Measurements from ENCODE around the gene LRP10. TPM values are rescaled to one million over a fixed set of nuclear protein-coding genes. Genes with fewer than 3 reads are reported as not detected.

LRP10 gene
- total RNA-seq, 3 donors from 2014 or later (not counting 1 experiment from before 2014, with no cell fraction given) = 97.8 to 118 (median 102) TPM

- no peak overlapping the region for H3K4me3 Mint-ChIP-seq
- TF ChIP-seq CTCF (IDR thresholded peaks at IDR 0.05) = no peak
- H3K4me1 Mint-ChIP-seq = peaks cover 7 to 18% of the 10 kb centered on the region in 2 donors
- Histone ChIP-seq H3K4me3 (ENCODE audit: low read length) (no peak overlapping the region), H3K27me3 (ENCODE audit: control insufficient read depth, insufficient read depth, low read length) (peaks cover 20% of the 10 kb centered on the region), H3K27ac (ENCODE audit: low read length) (no peak overlapping the region), H3K36me3 (ENCODE audit: control insufficient read depth, insufficient read depth, low read length) (peaks cover under 1% of the 10 kb centered on the region), H3K4me1 (ENCODE audit: control insufficient read depth, insufficient read depth, low read length) (peaks cover 15% of the 10 kb centered on the region), H3K9me3 (ENCODE audit: control insufficient read depth, insufficient read depth, low read length) (no peaks in the 10 kb centered on the region)
- H3K9me3 Mint-ChIP-seq = no peaks in the 10 kb centered on the region
- 90% methylated on average over 6 of the region's 6 CpGs for WGBS (ENCODE audit: insufficient coverage)
- ATAC-seq (no peak), DNase-seq (no peak)
- no peaks in the 10 kb centered on the region for H3K36me3 Mint-ChIP-seq
- intact Hi-C loops (cut with micrococcal nuclease) = no loop called here
- peaks cover 28 to 31% of the 10 kb centered on the region in 2 donors for H3K27me3 Mint-ChIP-seq (ENCODE audit: low read depth in 2 of 2)
- H3K27ac Mint-ChIP-seq = no peak overlapping the region
Observed at GRCh38 chr14:22839159-22839779, 32.3 kb upstream of the LRP10 start.

- peaks cover 15% of the 10 kb centered on the region for H3K4me1 ChIP-seq (ENCODE audit: control insufficient read depth, insufficient read depth, low read length)
- ATAC-seq = no peak
- 95% methylated on average over 9 of the region's 9 CpGs for WGBS (ENCODE audit: insufficient coverage)
- peaks cover 31 to 37% of the 10 kb centered on the region in 2 donors for H3K27me3 Mint-ChIP-seq (ENCODE audit: low read depth in 2 of 2)
- no peak for TF ChIP-seq CTCF (IDR thresholded peaks at IDR 0.05)
- no peaks in the 10 kb centered on the region for H3K36me3 ChIP-seq (ENCODE audit: control insufficient read depth, insufficient read depth, low read length)
- H3K4me3 ChIP-seq (ENCODE audit: low read length) = no peak overlapping the region
- no peak for DNase-seq
- H3K27ac Mint-ChIP-seq = no peak overlapping the region
- no peak overlapping the region for H3K4me3 Mint-ChIP-seq
- H3K9me3 ChIP-seq (ENCODE audit: control insufficient read depth, insufficient read depth, low read length) = no peaks in the 10 kb centered on the region
- no peaks in the 10 kb centered on the region for H3K36me3 Mint-ChIP-seq
- no peaks in the 10 kb centered on the region for H3K9me3 Mint-ChIP-seq
- H3K27ac ChIP-seq (ENCODE audit: low read length) = no peak overlapping the region
- H3K4me1 Mint-ChIP-seq = peaks cover 7 to 15% of the 10 kb centered on the region in 2 donors
- intact Hi-C loops (cut with micrococcal nuclease) = no loop called here
- peaks cover 20% of the 10 kb centered on the region for H3K27me3 ChIP-seq (ENCODE audit: control insufficient read depth, insufficient read depth, low read length)
Observed at GRCh38 chr14:22841311-22841710, 30.2 kb upstream of the LRP10 start.

- Mint-ChIP-seq H3K4me1 (peaks cover 6 to 14% of the 10 kb centered on the region in 2 donors), H3K9me3 (no peaks in the 10 kb centered on the region), H3K27me3 (ENCODE audit: low read depth in 2 of 2) (peaks cover 30 to 41% of the 10 kb centered on the region in 2 donors), H3K36me3 (no peaks in the 10 kb centered on the region), H3K27ac (no peak overlapping the region), H3K4me3 (no peak overlapping the region)
- Histone ChIP-seq H3K27me3 (ENCODE audit: control insufficient read depth, insufficient read depth, low read length) (peaks cover 19% of the 10 kb centered on the region), H3K27ac (ENCODE audit: low read length) (no peak overlapping the region), H3K36me3 (ENCODE audit: control insufficient read depth, insufficient read depth, low read length) (no peaks in the 10 kb centered on the region), H3K4me3 (ENCODE audit: low read length) (no peak overlapping the region), H3K4me1 (ENCODE audit: control insufficient read depth, insufficient read depth, low read length) (peaks cover 10% of the 10 kb centered on the region), H3K9me3 (ENCODE audit: control insufficient read depth, insufficient read depth, low read length) (no peaks in the 10 kb centered on the region)
- DNase-seq (no peak), ATAC-seq (no peak)
- WGBS (ENCODE audit: insufficient coverage) = 94% methylated on average over 8 of the region's 8 CpGs
- TF ChIP-seq CTCF (IDR thresholded peaks at IDR 0.05) = no peak
- intact Hi-C loops (cut with micrococcal nuclease) = no loop called here
Observed at GRCh38 chr14:22841769-22842168, 29.8 kb upstream of the LRP10 start.
